ENCODE results near the gene KRTAP17-1. TPM values are rescaled to one million over a fixed set of nuclear protein-coding genes. Genes with fewer than 3 reads are reported as not detected.

Gene KRTAP17-1
- polyA plus RNA-seq, 1 of the 3 experiments (the other 2 are of a cell fraction) = not detected

- ChIA-PET CTCF (interaction anchor here (3.9 kb wide), 1 partner anchor 248 kb away, joined by 17 read pairs; no protein-coding TSS in a partner anchor), POLR2A (no interaction called here)
- Histone ChIP-seq H3K4me1 (ENCODE audit: control insufficient read depth in 1 of 2, insufficient read depth in 2 of 2, low read depth in 1 of 2, low read length in 1 of 2) (peaks cover 0 to 12% of the 10 kb centered on the region in 2 experiments; a peak in 1 of 4 replicates), H3K9me2 (no peaks in the 10 kb centered on the region), H3K36me3 (replicated peaks in 1 of 2; ENCODE audit: control insufficient read depth in 1 of 2, insufficient read depth in 2 of 2, low read length in 1 of 2) (no peaks in the 10 kb centered on the region), H2AFZ (ENCODE audit: low read depth) (no peak overlapping the region), H3F3A (replicated peaks; ENCODE audit: insufficient read depth) (no peaks in the 10 kb centered on the region), H3K4me3 (ENCODE audit: low read depth in 2 of 2, low read length in 1 of 2) (no peak overlapping the region), H3K27me3 (ENCODE audit: insufficient read depth) (peaks cover 55% of the 10 kb centered on the region; the same call in 1 of the 2 replicates), H4K20me1 (ENCODE audit: insufficient read depth) (no peaks in the 10 kb centered on the region), H3K4me2 (no peak overlapping the region), H3K79me2 (ENCODE audit: insufficient read depth) (no peaks in the 10 kb centered on the region), H3K9me3 (no peaks in the 10 kb centered on the region), H3K27ac (ENCODE audit: low read depth in 2 of 2, low read length in 1 of 2) (no peak overlapping the region), H3K9ac (no peak overlapping the region)
- TF ChIP-seq, protein P1, sequence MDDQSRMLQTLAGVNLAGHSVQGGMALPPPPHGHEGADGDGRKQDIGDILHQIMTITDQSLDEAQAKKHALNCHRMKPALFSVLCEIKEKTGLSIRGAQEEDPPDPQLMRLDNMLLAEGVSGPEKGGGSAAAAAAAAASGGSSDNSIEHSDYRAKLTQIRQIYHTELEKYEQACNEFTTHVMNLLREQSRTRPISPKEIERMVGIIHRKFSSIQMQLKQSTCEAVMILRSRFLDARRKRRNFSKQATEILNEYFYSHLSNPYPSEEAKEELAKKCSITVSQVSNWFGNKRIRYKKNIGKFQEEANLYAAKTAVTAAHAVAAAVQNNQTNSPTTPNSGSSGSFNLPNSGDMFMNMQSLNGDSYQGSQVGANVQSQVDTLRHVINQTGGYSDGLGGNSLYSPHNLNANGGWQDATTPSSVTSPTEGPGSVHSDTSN (IDR thresholded peaks at IDR 0.05) = no peak
- TF ChIP-seq NRF1 (IDR thresholded peaks at IDR 0.05; ENCODE audit: low read depth, low read length) (no peak), ELF1 (IDR thresholded peaks at IDR 0.05) (no peak), IRF3 (IDR thresholded peaks at IDR 0.05; ENCODE audit: low read depth, low read length) (no peak), SMC3 (IDR thresholded peaks at IDR 0.05; ENCODE audit: low read depth, low read length) (no peak)
- no peak for DNase-seq
- WGBS (ENCODE audit: low lambda C conversion rate) = 0% methylated on average over 5 of the region's 5 CpGs
These were observed 14.2 kb downstream of the KRTAP17-1 start for GRCh38 chr17:41301204-41301790.

GRCh38 chr17:41298458-41299135 is 16.9 kb downstream of the KRTAP17-1 start:
- Histone ChIP-seq H3K9me3 (no peaks in the 10 kb centered on the region), H3K4me1 (ENCODE audit: control insufficient read depth in 1 of 2, insufficient read depth in 2 of 2, low read depth in 1 of 2, low read length in 1 of 2) (peaks cover 0 to 12% of the 10 kb centered on the region in 2 experiments; a peak in 1 of 4 replicates), H3K27me3 (ENCODE audit: insufficient read depth) (peaks cover 42% of the 10 kb centered on the region; the same call in 1 of the 2 replicates), H3K9ac (no peak overlapping the region), H3K4me2 (no peak overlapping the region), H3K36me3 (replicated peaks in 1 of 2; ENCODE audit: control insufficient read depth in 1 of 2, insufficient read depth in 2 of 2, low read length in 1 of 2) (no peaks in the 10 kb centered on the region), H3K9me2 (no peaks in the 10 kb centered on the region), H4K20me1 (ENCODE audit: insufficient read depth) (no peaks in the 10 kb centered on the region), H3K4me3 (ENCODE audit: low read depth in 2 of 2, low read length in 1 of 2) (0 out of 4 replicates have a peak overlapping the region, but pooled peaks of 1 of the 2 experiments have one; percentile 26), H3K79me2 (ENCODE audit: insufficient read depth) (no peaks in the 10 kb centered on the region), H3K27ac (ENCODE audit: low read depth in 2 of 2, low read length in 1 of 2) (no peak overlapping the region), H2AFZ (ENCODE audit: low read depth) (no peak overlapping the region), H3F3A (replicated peaks; ENCODE audit: insufficient read depth) (no peaks in the 10 kb centered on the region)
- no peak for TF ChIP-seq TEAD4 (IDR thresholded peaks at IDR 0.05; ENCODE audit: borderline replicate concordance, insufficient read depth)
- no peak for TF ChIP-seq RCOR1 (IDR thresholded peaks at IDR 0.05; ENCODE audit: low read length)
- no peak for TF ChIP-seq EZH2phosphoT487 (IDR thresholded peaks at IDR 0.05; ENCODE audit: borderline replicate concordance, low read depth)
- TF ChIP-seq MAX (IDR thresholded peaks at IDR 0.05; ENCODE audit: low read depth) = no peak
- no peak for TF ChIP-seq NRF1 (IDR thresholded peaks at IDR 0.05; ENCODE audit: low read depth, low read length)
- TF ChIP-seq RAD21 (IDR thresholded peaks at IDR 0.05; ENCODE audit: low read length) = no peak
- TF ChIP-seq MEF2A (IDR thresholded peaks at IDR 0.05; ENCODE audit: borderline replicate concordance, low read depth) = no peak
- no peak for TF ChIP-seq GABPA (IDR thresholded peaks at IDR 0.05; ENCODE audit: low read depth)
- TF ChIP-seq REST (IDR thresholded peaks at IDR 0.05; ENCODE audit: low read depth, low read length) = no peak
- ChIA-PET CTCF (interaction anchor here (1.1 kb wide), 1 partner anchor 24 kb away, joined by 3 read pairs; no protein-coding TSS in a partner anchor), POLR2A (no interaction called here)
- no peak for DNase-seq
- 19% methylated on average over 18 of the region's 20 CpGs for WGBS (ENCODE audit: low lambda C conversion rate)

All from SK-N-SH (cell line).